Panc1 (cell line): ENCODE measurements around the gene CLEC4A. TPM values are rescaled to one million over a fixed set of nuclear protein-coding genes. Genes with fewer than 3 reads are reported as not detected.

ENCODE experiments used
- ATAC-seq: fragments of 200-7000 bp; cut with Tn5 transposase; 2 replicates; pipeline ENCODE4 v1.9.1; 2020; ENCODE audit warnings: mild to moderate bottlenecking, moderate library complexity
- BruUV-seq: library from RNA; stranded (reverse); fragments of 400-500 nt; replicated peaks from 2 replicates; lab custom pipeline; 2021; lab: Mats Ljungman, UMichigan
- CTCF ChIA-PET: fragments of 300-600 bp; sonication (Branson Sonifier 250); formaldehyde crosslinking; loops from one replicate; lab custom pipeline; 2022; ENCODE audit warnings: antibody characterized with exemption; lab: Charles Lee
- POLR2A ChIA-PET: fragments of 300-600 bp; sonication (Branson Sonifier 250); formaldehyde crosslinking; loops from one replicate; lab custom pipeline; 2022; ENCODE audit warnings: antibody characterized with exemption; lab: Charles Lee
- DNase-seq: peaks from one replicate; pipeline ENCODE4 v3.0.0-alpha.2; 2010; ENCODE audit warnings: low read depth, low spot score
- H3K27ac ChIP-seq: 2 replicates; pipeline ENCODE4 v1.5.1; 2011; ENCODE audit warnings: mild to moderate bottlenecking, low read length, inconsistent platforms
- H3K27me3 ChIP-seq: fragments of 200-500 bp; sonication (Bioruptor generic); 2 replicates; pipeline ENCODE4 v1.6.0; 2014; ENCODE audit warnings: low read length, inconsistent platforms; ENCODE audit not compliant: control insufficient read depth, insufficient read depth
- H3K36me3 ChIP-seq: fragments of 200-500 bp; sonication (Bioruptor generic); 2 replicates; pipeline ENCODE4 v1.5.1; 2014; ENCODE audit warnings: inconsistent platforms, mild to moderate bottlenecking, low read length, moderate library complexity; ENCODE audit not compliant: control insufficient read depth, insufficient read depth
- H3K4me1 ChIP-seq: 2 replicates; pipeline ENCODE4 v1.5.1; 2011; ENCODE audit warnings: inconsistent platforms, mild to moderate bottlenecking, low read length, moderate library complexity; ENCODE audit not compliant: control insufficient read depth, insufficient read depth
- H3K4me3 ChIP-seq, 2 experiments: 2 replicates each; pipeline ENCODE4 v1.5.1; 2011 to 2012; ENCODE audit warnings: low read depth in 2 of 2, low read length in 2 of 2, mild to moderate bottlenecking in 2 of 2, inconsistent platforms in 1 of 2, moderate library complexity in 1 of 2
- H3K9me3 ChIP-seq: fragments of 200-500 bp; sonication (Bioruptor generic); 2 replicates; pipeline ENCODE4 v1.5.1; 2014; ENCODE audit warnings: low read depth, mild to moderate bottlenecking, inconsistent platforms, low read length, moderate library complexity; ENCODE audit not compliant: control insufficient read depth, insufficient read depth
- CTCF ChIP-seq: fragments of 450-650 bp; IDR thresholded peaks from 2 replicates; pipeline ENCODE4 v1.5.1; 2017; ENCODE audit warnings: mild to moderate bottlenecking
- POLR2AphosphoS5 ChIP-seq: IDR thresholded peaks from 2 replicates; pipeline ENCODE4 v1.6.1; 2012; ENCODE audit warnings: mild to moderate bottlenecking, low read depth, low read length, moderate library complexity
- REST ChIP-seq, 2 experiments: IDR thresholded peaks; 2 replicates each; pipeline ENCODE4 v1.6.1; 2011 to 2012; ENCODE audit warnings: low read depth in 2 of 2, control low read depth in 1 of 2, low read length in 1 of 2, mild to moderate bottlenecking in 1 of 2, moderate library complexity in 1 of 2; ENCODE audit not compliant: insufficient read depth in 1 of 2
- SIN3A ChIP-seq: IDR thresholded peaks from 2 replicates; pipeline ENCODE4 v1.6.1; 2012; ENCODE audit warnings: low read depth, mild to moderate bottlenecking, low read length, moderate library complexity, borderline replicate concordance; ENCODE audit not compliant: insufficient read depth
- TCF7L2 ChIP-seq: IDR thresholded peaks from 2 replicates; pipeline ENCODE4 v1.6.1; 2011; ENCODE audit warnings: mild to moderate bottlenecking, low read depth, low read length, inconsistent platforms
- in situ Hi-C: cut with HindIII; loops from 2 replicates; pipeline ENCODE4 v1.10.0; 2016; ENCODE audit warnings: low sequenced_read_pairs, low pct_unique_long_range_greater_than_20kb
- intact Hi-C: fragments of 100-400 bp; cut with micrococcal nuclease; formaldehyde crosslinking; loops from one replicate; pipeline ENCODE4 v1.10.0; 2022; ENCODE audit not compliant: unreplicated experiment
- total RNA-seq: library from RNA; stranded (reverse); gene quantifications from one replicate; pipeline ENCODE4 v1.2.1, GENCODE V29; 2021; ENCODE audit not compliant: unreplicated experiment

Gene CLEC4A
- total RNA-seq, 1 experiment from 2014 or later, result 0.33 TPM

- DNase-seq (no peak), ATAC-seq (no peak)
- Histone ChIP-seq H3K9me3 (no peaks in the 10 kb centered on the region), H3K27ac (no peak overlapping the region), H3K4me3 (no peak overlapping the region), H3K36me3 (peaks cover 7% of the 10 kb centered on the region), H3K27me3 (no peaks in the 10 kb centered on the region), H3K4me1 (no peaks in the 10 kb centered on the region)
- ChIA-PET CTCF (interaction anchor here (0.9 kb wide), 1 partner anchor 87 kb away, joined by 10 read pairs; no protein-coding TSS in a partner anchor), POLR2A (no interaction called here)
- no peak for TF ChIP-seq CTCF
- BruUV-seq, result no TSS peak
- intact Hi-C loops, result no loop called here
- in situ Hi-C loops, result no loop called here
These were observed 30.1 kb upstream of the CLEC4A start for GRCh38 chr12:8093291-8093690.

- Histone ChIP-seq H3K4me3 (no peak overlapping the region), H3K36me3 (peaks cover 7% of the 10 kb centered on the region), H3K9me3 (no peaks in the 10 kb centered on the region), H3K27me3 (no peaks in the 10 kb centered on the region), H3K27ac (no peak overlapping the region), H3K4me1 (no peaks in the 10 kb centered on the region)
- TF ChIP-seq CTCF, result no peak
- no peak for TF ChIP-seq REST (IDR thresholded peaks at IDR 0.05; ENCODE audit: insufficient read depth in 1 of 2, low read depth in 2 of 2, low read length in 1 of 2)
- ChIA-PET POLR2A (no interaction called here), CTCF (no interaction called here)
- BruUV-seq, result no TSS peak
- DNase-seq, result no peak
- intact Hi-C loops, result no loop called here
- in situ Hi-C loops, result no loop called here
- ATAC-seq, result no peak
These were observed 27.0 kb upstream of the CLEC4A start for GRCh38 chr12:8096281-8096915.

- Histone ChIP-seq H3K4me3 (no peak overlapping the region), H3K27ac (no peak overlapping the region), H3K27me3 (no peaks in the 10 kb centered on the region), H3K4me1 (no peaks in the 10 kb centered on the region), H3K36me3 (no peaks in the 10 kb centered on the region), H3K9me3 (no peaks in the 10 kb centered on the region)
- ChIA-PET CTCF (interaction anchor here (0.6 kb wide), 1 partner anchor 14 kb away, joined by 3 read pairs; no protein-coding TSS in a partner anchor), POLR2A (interaction anchor here (0.5 kb wide), 1 partner anchor 272 kb away, joined by 13 read pairs; no protein-coding TSS in a partner anchor)
- no peak for ATAC-seq
- no peak for DNase-seq
- intact Hi-C loops (no loop called here), in situ Hi-C loops (no loop called here)
- TF ChIP-seq REST (IDR thresholded peaks at IDR 0.05; ENCODE audit: insufficient read depth in 1 of 2, low read depth in 2 of 2, low read length in 1 of 2) (no peak), SIN3A (no peak), TCF7L2 (no peak), POLR2AphosphoS5 (no peak)
- no TSS peak for BruUV-seq
These were observed 24.2 kb upstream of the CLEC4A start for GRCh38 chr12:8099235-8099634.
